ENCODE measurements around the gene NDE1.

- TF ChIP-seq EZH2 (IDR thresholded peaks at IDR 0.05; ENCODE audit: low read depth, low read length, severe bottlenecking) (no peak), GABPA (IDR thresholded peaks at IDR 0.05; ENCODE audit: borderline replicate concordance, insufficient read depth, low read length) (no peak), SP1 (IDR thresholded peaks at IDR 0.05; ENCODE audit: low read depth, low read length) (no peak), POLR2A (IDR thresholded peaks at IDR 0.05; ENCODE audit: control extremely low read depth in 1 of 2, low read depth in 2 of 2, low read length in 2 of 2) (no peak), MAX (IDR thresholded peaks at IDR 0.05) (no peak), RNF2 (IDR thresholded peaks at IDR 0.05; ENCODE audit: borderline replicate concordance, low read depth, low read length, missing control alignments, poor library complexity, severe bottlenecking) (no peak), CREB1 (IDR thresholded peaks at IDR 0.05) (no peak), CTCF (IDR thresholded peaks at IDR 0.05; ENCODE audit: control extremely low read depth in 1 of 3, insufficient read depth in 1 of 3, low read depth in 1 of 3, low read length in 3 of 3) (no peak)
These were observed 49.8 kb downstream of the NDE1 start for GRCh38 chr16:15699819-15700218.

All from H1 (cell line).